Activated CD8-positive, alpha-beta T cell treated with anti-CD3 and anti-CD28 coated beads, Interleukin-2, amount 10 ng/mL, durations not matched to agents 7 days and 5 days (primary cell): Measurements from ENCODE around the gene MXRA7. TPM values are rescaled to one million over a fixed set of nuclear protein-coding genes. Genes with fewer than 3 reads are reported as not detected.
"Not testable (repeated sequence)": the region's sequence is repeated elsewhere in the genome, so short reads cannot be mapped to it uniquely, and the experiment has no call there.

ENCODE experiments used
- ATAC-seq: fragments of 150-1000 bp; cut with Tn5 transposase; one replicate; pipeline ENCODE4 v1.10.0; 2021; ENCODE audit warnings: moderate library complexity
- CTCF ChIA-PET: fragments of 350-600 bp; sonication (Branson Sonifier 250); formaldehyde crosslinking; loops from one replicate; lab custom pipeline; 2021; ENCODE audit warnings: antibody characterized with exemption; lab: Charles Lee
- POLR2A ChIA-PET: fragments of 350-600 bp; sonication (Branson Sonifier 250); formaldehyde crosslinking; loops from one replicate; lab custom pipeline; 2021; ENCODE audit warnings: antibody characterized with exemption; lab: Charles Lee
- DNase-seq: peaks from one replicate; pipeline ENCODE4 v3.0.0-alpha.2; 2020
- H3K27ac Mint-ChIP-seq: one replicate; pipeline ENCODE4 v1.8.0; 2021; ENCODE audit warnings: mild to moderate bottlenecking, mixed read lengths
- H3K27me3 Mint-ChIP-seq: one replicate; pipeline ENCODE4 v1.8.0; 2021; ENCODE audit warnings: low read depth, mixed read lengths
- H3K36me3 Mint-ChIP-seq: one replicate; pipeline ENCODE4 v1.8.0; 2021; ENCODE audit warnings: low read depth, mixed read lengths
- H3K4me1 Mint-ChIP-seq: one replicate; pipeline ENCODE4 v1.8.0; 2021; ENCODE audit warnings: low read depth, mixed read lengths
- H3K4me3 Mint-ChIP-seq: one replicate; pipeline ENCODE4 v1.8.0; 2021; ENCODE audit warnings: mild to moderate bottlenecking, mixed read lengths
- H3K9me3 Mint-ChIP-seq: one replicate; pipeline ENCODE4 v1.8.0; 2022; ENCODE audit warnings: mixed read lengths; ENCODE audit not compliant: insufficient read depth
- total RNA-seq, 2 experiments: library from RNA; stranded (reverse); gene quantifications; one replicate each; pipeline ENCODE4 v1.2.3, GENCODE V29; 2021

The MXRA7 gene
- total RNA-seq, 2 experiments from 2014 or later, result 12.4 to 13.3 TPM

DNA sequence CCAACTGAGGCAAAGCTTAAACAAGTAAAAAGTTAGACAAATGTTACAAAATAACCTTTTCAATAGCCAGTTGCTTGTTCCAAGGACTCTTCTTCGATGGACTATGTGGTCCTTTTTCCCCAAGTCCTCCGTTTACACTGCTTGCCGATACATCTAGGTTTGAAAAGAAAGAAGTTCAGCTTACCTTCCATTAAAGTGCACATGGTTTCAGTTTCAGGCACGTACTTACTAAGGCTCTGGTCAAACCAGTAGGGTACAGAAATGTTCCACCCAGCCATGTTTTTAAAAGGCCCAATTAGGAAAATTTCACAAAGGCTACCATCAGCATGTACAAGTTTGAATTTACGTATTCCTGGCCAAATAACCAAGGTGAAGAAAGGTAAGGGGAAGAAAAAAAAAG is 24.2 kb upstream of the MXRA7 start:
- CTCF ChIA-PET, result interaction anchor here (1.0 to 10.5 kb wide), 2 partner anchors 8 to 20 kb away, joined by 8 to 76 read pairs; partner anchors contain the start of gene METTL23
- ATAC-seq, result no peak
- Mint-ChIP-seq H3K4me3 (peak overlapping the region; percentile 99), H3K27me3 (no peaks in the 10 kb centered on the region), H3K27ac (peak overlapping the region; percentile 87), H3K36me3 (peaks cover 56% of the 10 kb centered on the region), H3K4me1 (peaks cover 51% of the 10 kb centered on the region), H3K9me3 (no peaks in the 10 kb centered on the region)
- no peak for DNase-seq
- POLR2A ChIA-PET, result interaction anchor here (0.7 to 7.9 kb wide), 6 partner anchors 9 to 28 kb away, joined by 3 to 160 read pairs (median 4); partner anchors contain the start of genes JMJD6 and METTL23

DNA sequence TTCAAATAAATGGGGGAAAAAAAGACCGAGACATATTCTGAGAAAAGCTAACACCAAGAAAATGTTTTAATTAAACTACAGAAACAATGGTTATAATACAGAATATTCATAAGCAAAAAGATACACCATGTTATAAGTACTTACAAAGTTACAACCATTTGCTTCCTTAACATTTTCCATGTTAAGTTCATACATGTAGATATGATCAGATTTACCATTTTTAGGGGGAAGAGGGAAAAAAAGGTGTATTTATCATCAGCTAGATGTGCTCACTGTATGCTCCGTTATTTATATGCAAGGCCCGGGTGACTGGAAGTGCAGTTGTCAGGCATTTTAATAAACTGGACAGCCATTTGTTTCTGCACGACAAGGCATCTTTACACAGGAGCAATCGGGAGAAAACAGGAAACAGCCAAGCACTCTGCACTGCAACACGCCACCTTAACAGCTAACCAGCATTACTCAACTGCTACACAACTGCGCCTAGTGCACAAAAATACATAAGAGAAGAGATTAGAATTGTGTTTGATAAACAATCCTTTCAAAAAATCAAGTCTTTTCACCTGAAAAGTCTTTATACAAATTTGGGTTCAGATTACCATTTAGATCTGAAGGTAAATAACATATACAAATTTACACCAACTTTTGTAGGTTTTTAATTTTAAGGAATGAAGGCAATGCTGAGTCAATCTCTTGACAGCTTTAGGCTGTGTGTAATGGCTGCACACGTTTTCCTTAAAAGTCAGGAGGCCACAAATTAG is 23.5 kb upstream of the MXRA7 start:
- DNase-seq (no peak), ATAC-seq (no peak)
- H3K27me3 Mint-ChIP-seq, result no peaks in the 10 kb centered on the region
- POLR2A ChIA-PET, result interaction anchor here (1.1 to 7.9 kb wide), 4 partner anchors 9 to 20 kb away, joined by 3 to 160 read pairs (median 12); partner anchors contain the start of genes JMJD6 and METTL23
- peaks cover 62% of the 10 kb centered on the region for H3K36me3 Mint-ChIP-seq
- H3K4me3 Mint-ChIP-seq, result peak overlapping the region; percentile 99
- peak overlapping the region; percentile 87 for H3K27ac Mint-ChIP-seq
- no peaks in the 10 kb centered on the region for H3K9me3 Mint-ChIP-seq
- peaks cover 55% of the 10 kb centered on the region for H3K4me1 Mint-ChIP-seq
- CTCF ChIA-PET, result interaction anchor here (0.9 to 10.5 kb wide), 2 partner anchors 19 to 39 kb away, joined by 3 to 76 read pairs; no protein-coding TSS in a partner anchor

DNA sequence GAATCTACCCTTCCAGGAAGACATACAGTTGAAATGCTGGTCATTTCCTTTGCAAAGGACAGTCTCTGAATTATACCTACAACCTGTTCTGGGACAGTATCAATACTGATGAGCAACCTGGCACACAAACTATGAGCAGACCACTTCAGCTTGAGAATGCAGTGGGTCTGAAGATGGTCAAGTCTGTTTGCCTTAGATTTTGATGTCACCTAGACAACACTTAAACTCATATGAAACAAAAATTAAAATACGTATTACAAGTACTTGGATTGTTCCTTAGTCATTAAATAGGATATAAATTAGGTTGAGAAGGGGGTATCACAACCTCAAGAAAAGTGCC is 22.8 kb upstream of the MXRA7 start:
- peak overlapping the region; percentile 99 for H3K4me3 Mint-ChIP-seq
- POLR2A ChIA-PET, result interaction anchor here (1.1 to 7.9 kb wide), 3 partner anchors 8 to 20 kb away, joined by 5 to 160 read pairs (median 7); partner anchors contain the start of genes JMJD6 and METTL23
- H3K4me1 Mint-ChIP-seq, result peaks cover 55% of the 10 kb centered on the region
- ATAC-seq, result no peak
- DNase-seq, result no peak
- peak overlapping the region; percentile 87 for H3K27ac Mint-ChIP-seq
- H3K27me3 Mint-ChIP-seq, result no peaks in the 10 kb centered on the region
- H3K36me3 Mint-ChIP-seq, result peaks cover 65% of the 10 kb centered on the region
- CTCF ChIA-PET, result interaction anchor here (0.9 to 10.5 kb wide), 2 partner anchors 18 to 39 kb away, joined by 3 to 76 read pairs; no protein-coding TSS in a partner anchor
- H3K9me3 Mint-ChIP-seq, result no peaks in the 10 kb centered on the region

DNA sequence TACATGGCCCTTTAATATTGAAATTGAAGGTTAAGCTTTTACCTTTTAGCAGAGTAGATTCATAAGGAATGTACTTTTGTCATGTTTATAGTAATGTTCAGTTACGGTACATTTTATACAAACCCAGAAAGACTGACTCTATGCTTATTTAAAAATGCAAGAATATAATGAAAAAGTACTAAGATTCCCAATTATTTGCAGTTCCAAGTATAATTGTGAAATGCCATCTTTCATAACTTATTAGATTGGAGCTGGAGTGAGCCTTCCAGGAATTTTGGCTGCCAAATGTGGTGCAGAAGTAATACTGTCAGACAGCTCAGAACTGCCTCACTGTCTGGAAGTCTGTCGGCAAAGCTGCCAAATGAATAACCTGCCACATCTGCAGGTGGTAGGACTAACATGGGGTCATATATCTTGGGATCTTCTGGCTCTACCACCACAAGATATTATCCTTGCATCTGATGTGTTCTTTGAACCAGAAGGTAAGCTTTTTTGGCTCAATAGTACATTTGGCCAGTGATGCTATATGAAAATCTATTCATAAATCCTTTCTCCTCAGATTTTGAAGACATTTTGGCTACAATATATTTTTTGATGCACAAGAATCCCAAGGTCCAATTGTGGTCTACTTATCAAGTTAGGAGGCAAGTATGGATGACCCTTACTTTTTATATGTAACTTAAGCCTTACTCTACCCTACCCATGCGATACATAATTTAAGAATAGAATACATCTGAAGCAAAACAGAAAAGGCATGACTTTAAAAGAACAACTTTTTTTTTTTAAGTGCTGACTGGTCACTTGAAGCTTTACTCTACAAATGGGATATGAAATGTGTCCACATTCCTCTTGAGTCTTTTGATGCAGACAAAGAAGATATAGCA is 22.2 kb upstream of the MXRA7 start:
- peaks cover 56% of the 10 kb centered on the region for H3K4me1 Mint-ChIP-seq
- ChIA-PET POLR2A (interaction anchor here (0.6 to 7.9 kb wide), 7 partner anchors 8 to 932 kb away, joined by 3 to 160 read pairs (median 3); partner anchors contain the start of genes JMJD6 and METTL23), CTCF (interaction anchor here (10.5 kb wide), 1 partner anchor 18 kb away, joined by 76 read pairs; no protein-coding TSS in a partner anchor)
- H3K4me3 Mint-ChIP-seq, result peak overlapping the region; percentile 99
- H3K9me3 Mint-ChIP-seq, result no peaks in the 10 kb centered on the region
- ATAC-seq, result no peak
- no peaks in the 10 kb centered on the region for H3K27me3 Mint-ChIP-seq
- no peak for DNase-seq
- H3K27ac Mint-ChIP-seq, result peak overlapping the region; percentile 87
- peaks cover 66% of the 10 kb centered on the region for H3K36me3 Mint-ChIP-seq

DNA sequence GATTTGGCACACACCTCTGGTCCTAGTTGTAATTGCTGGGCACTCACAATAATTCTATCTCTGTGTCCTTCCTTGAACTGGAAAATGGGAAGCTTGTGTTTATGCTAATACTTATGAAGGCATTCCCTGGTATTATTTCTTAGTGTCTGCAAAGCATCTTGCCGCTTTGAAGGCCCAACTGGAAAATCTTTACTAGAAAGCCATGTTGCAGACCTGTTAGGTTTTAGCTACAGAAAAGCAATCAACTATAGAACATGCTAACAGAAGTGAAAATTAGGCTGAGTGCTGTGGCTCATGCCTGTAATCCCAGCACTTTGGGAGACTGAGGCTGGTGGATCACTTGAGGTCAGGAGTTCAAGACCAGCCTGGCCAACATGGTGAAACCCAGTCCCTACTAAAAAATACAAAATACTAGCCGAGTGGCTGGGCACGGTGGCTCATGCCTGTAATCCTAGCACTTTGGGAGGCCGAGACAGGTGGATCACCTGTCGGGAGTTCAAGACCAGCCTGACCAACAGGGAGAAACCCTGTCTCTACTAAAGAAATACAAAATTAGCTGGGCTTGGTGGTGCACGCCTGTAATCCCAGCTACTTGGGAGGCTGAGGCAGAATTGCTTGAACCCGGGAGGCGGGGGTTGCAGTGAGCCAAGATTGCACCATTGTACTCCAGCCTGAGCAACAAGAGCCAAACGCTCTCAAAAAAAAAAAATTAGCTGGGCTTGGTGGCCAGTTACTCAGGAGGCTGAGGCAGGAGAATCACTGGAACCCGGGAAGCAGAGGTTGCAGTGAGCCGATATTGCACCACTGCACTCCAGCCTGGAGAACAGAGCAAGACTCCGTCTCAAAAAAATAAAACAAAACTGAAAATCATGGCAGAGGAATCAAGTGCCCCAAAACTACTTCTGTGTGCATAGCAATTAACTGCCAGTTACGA is 21.3 kb upstream of the MXRA7 start:
- not testable (repeated sequence) for H3K9me3 Mint-ChIP-seq, DNase-seq, H3K27me3 Mint-ChIP-seq, ATAC-seq, H3K4me3 Mint-ChIP-seq
- CTCF ChIA-PET, result interaction anchor here (10.5 kb wide), 1 partner anchor 17 kb away, joined by 76 read pairs; no protein-coding TSS in a partner anchor
- Mint-ChIP-seq H3K4me1 (peaks cover 59% of the 10 kb centered on the region), H3K36me3 (peaks cover 74% of the 10 kb centered on the region), H3K27ac (peak overlapping the region; percentile 54)
- POLR2A ChIA-PET, result interaction anchor here (0.6 to 7.9 kb wide), 7 partner anchors 7 to 933 kb away, joined by 3 to 160 read pairs (median 3); partner anchors contain the start of genes JMJD6 and METTL23

DNA sequence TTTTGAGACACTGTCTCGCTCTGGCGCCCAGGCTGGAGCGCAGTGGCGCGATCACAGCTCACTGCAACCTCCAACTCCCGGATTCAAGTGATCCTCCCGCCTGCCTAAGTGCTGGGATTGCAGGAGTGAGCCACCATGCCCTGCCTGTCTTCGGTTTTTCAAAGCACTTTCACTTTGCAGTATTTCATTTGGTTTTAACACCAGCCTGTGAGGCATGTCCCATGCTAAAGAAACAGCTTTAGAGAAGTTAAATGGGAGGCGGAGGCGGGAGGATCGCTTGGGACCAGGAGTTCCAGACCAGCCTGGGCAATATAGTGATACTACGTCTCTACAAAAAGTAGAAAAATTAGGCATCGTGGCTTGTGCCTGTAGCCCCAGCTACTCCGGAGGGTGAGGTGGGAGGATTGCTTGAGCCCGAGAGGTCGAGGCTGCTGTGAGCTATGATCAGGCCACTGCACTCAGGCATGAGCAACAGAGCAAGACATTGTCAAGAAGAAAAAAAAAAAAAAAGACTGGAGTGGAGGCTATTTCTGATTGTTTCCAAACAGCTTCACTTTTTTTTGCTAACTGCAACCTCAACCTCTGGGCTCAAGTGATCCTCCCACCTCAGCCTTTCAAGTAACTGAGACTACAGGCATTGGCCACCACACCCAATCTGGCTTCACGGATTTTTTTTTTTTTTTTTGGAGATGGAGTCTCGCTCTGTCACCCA is 17.1 kb upstream of the MXRA7 start:
- POLR2A ChIA-PET, result interaction anchor here (0.6 to 9.5 kb wide), 7 partner anchors 8 to 111 kb away, joined by 3 to 160 read pairs (median 3); partner anchors contain the start of genes MFSD11 and SRSF2
- Mint-ChIP-seq H3K9me3 (no peaks in the 10 kb centered on the region), H3K36me3 (peaks cover 68% of the 10 kb centered on the region), H3K27me3 (no peaks in the 10 kb centered on the region), H3K4me1 (peaks cover 66% of the 10 kb centered on the region), H3K4me3 (peak overlapping the region; percentile 97), H3K27ac (peak overlapping the region; percentile 96)
- DNase-seq, result peak; percentile 43
- CTCF ChIA-PET, result interaction anchor here (0.7 to 8.3 kb wide), 10 partner anchors 7 to 361 kb away, joined by 3 to 126 read pairs (median 4); partner anchors contain the start of genes MFSD11 and SRSF2
- ATAC-seq, result no peak

DNA sequence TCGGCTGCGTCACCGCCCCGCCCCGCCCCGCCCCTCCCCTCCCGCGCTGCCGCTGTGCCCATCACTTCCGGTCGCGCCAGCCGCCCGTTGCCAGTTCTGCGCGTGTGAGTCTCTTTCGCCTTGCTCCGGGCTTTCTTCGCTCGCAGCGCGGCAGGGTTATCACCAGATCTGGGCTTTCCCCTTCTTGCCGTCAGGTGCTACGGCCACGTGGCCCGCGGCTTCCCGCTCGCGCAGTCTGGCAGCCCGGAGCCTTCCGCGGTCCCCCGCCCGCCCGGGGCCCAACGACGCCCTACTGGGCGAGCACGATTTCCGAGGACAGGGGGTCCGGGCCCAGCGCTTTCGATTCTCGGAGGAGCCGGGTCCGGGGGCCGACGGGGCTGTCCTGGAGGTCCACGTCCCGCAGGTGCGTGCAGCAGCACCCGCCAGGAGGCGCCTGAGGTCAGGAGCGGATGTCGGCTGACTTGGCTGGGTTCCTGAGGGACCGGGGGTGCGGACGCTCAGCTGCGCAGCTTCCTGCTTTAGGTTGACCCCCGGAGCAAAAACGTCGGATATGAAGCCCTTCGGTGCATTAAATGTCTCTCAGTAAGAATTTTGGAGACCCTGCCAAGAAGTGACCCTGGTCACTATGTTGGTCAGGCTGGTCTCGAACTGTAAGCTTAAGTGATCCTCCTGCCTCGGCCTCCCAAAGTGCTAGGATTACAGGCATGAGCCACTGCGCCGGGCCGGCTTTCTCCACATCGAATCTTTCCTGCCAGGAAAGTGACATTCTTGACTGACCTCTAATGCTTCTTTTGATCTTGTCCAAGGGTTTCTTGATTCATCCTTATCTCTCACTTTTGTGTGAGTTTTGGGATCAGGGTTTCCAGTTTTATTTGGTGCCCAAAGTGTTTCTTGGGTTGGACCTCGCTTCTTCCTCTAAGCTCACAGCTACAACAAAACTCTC is 16.3 kb upstream of the MXRA7 start, which contains the start of gene METTL23:
TSS of gene METTL23 (plus strand) at position 64 of the 943 bp plus-strand sequence. CDS start 2,872 bp downstream, outside the sequence.
- H3K36me3 Mint-ChIP-seq, result peaks cover 65% of the 10 kb centered on the region
- no peaks in the 10 kb centered on the region for H3K27me3 Mint-ChIP-seq
- ATAC-seq, result peak; percentile 58
- ChIA-PET POLR2A (interaction anchor here (0.6 to 9.5 kb wide), 10 partner anchors 9 to 165 kb away, joined by 3 to 160 read pairs (median 3); partner anchors contain the start of genes MFSD11 and SRSF2), CTCF (interaction anchor here (0.7 to 8.3 kb wide), 11 partner anchors 8 to 361 kb away, joined by 3 to 126 read pairs (median 4); partner anchors contain the start of genes MFSD11 and SRSF2)
- H3K4me1 Mint-ChIP-seq, result peaks cover 63% of the 10 kb centered on the region
- no peaks in the 10 kb centered on the region for H3K9me3 Mint-ChIP-seq
- DNase-seq, result peak; percentile 87
- H3K4me3 Mint-ChIP-seq, result peak within 1 kb of the TSS; percentile 97
- H3K27ac Mint-ChIP-seq, result peak within 1 kb of the TSS; percentile 96

DNA sequence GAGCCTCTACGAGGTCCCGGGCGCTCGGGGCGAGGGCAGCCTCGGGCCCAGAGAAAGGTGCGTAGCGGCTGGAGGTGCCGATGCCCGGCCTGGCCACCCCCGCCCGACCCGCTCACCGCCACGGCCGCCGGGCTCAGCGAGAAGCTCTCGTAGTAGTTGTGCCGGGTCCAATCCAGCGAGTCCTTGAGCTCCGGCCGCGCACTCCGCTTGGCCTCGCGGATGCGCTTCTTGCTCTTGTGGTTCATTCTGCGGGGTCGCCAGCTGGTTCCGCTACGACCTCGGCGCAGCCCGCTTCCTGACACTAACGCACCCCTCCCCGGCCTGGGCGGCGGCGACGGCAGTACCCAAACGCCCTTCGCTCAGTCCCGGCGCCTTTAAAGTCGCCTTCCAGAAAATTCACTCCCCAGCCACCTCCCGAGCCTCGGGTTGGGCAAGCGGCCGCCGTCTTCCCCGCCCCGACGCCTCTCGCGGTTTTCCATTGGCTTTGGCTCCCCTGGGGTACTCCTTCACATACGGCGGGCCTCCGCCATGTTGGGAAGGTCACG is 15.5 kb upstream of the MXRA7 start, which contains the start of gene JMJD6:
TSS of gene JMJD6 (minus strand) at position 376 of the 545 bp plus-strand sequence. CDS start at position 245, 131 bp downstream.
- H3K27me3 Mint-ChIP-seq, result no peaks in the 10 kb centered on the region
- CTCF ChIA-PET, result interaction anchor here (1.0 to 8.3 kb wide), 4 partner anchors 12 to 168 kb away, joined by 3 to 126 read pairs (median 12); partner anchors contain the start of genes MFSD11 and SRSF2
- peak within 1 kb of the TSS; percentile 97 for H3K4me3 Mint-ChIP-seq
- peaks cover 64% of the 10 kb centered on the region for H3K4me1 Mint-ChIP-seq
- POLR2A ChIA-PET, result interaction anchor here (0.9 to 9.5 kb wide), 5 partner anchors 10 to 164 kb away, joined by 3 to 160 read pairs (median 3); partner anchors contain the start of genes MFSD11 and SRSF2
- ATAC-seq, result peak; percentile 86
- H3K36me3 Mint-ChIP-seq, result peaks cover 65% of the 10 kb centered on the region
- H3K27ac Mint-ChIP-seq, result peak within 1 kb of the TSS; percentile 96
- DNase-seq, result peak; percentile 97
- H3K9me3 Mint-ChIP-seq, result no peaks in the 10 kb centered on the region
